ENCODE results near the gene UBXN6.

Gene UBXN6

GRCh38 chr19:4455719-4456475, 1.7 kb downstream of the UBXN6 start:
- no peak for DNase-seq

GRCh38 chr19:4454747-4455718, 2.6 kb downstream of the UBXN6 start:
- no peak for DNase-seq

- DNase-seq = no peak
These were observed 4.1 kb downstream of the UBXN6 start for GRCh38 chr19:4453232-4454179.

- DNase-seq = no peak
These were observed 5.2 kb downstream of the UBXN6 start for GRCh38 chr19:4452230-4452990.

DNA sequence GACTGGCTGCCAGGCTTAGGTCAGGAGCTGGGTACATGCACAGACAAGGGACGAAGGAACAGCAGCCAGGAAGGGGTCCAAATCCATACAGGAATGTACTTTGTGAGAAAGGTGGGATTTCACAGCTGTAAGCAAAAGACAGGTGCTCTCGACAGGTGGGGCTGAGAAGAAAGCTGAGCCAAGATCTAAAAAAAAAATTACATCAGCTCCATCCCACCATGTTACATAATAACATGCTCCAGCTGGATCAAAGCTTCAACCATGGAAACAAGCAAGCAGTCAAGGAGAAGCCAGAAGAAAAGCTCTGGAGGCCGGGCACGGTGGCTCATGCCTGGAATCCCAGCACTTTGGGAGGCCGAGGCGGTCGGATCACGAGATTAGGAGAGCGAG, 8.0 kb downstream of the UBXN6 start:
- no peak for DNase-seq

- no peak for DNase-seq
These were observed 8.5 kb downstream of the UBXN6 start for GRCh38 chr19:4449022-4449638.

DNA sequence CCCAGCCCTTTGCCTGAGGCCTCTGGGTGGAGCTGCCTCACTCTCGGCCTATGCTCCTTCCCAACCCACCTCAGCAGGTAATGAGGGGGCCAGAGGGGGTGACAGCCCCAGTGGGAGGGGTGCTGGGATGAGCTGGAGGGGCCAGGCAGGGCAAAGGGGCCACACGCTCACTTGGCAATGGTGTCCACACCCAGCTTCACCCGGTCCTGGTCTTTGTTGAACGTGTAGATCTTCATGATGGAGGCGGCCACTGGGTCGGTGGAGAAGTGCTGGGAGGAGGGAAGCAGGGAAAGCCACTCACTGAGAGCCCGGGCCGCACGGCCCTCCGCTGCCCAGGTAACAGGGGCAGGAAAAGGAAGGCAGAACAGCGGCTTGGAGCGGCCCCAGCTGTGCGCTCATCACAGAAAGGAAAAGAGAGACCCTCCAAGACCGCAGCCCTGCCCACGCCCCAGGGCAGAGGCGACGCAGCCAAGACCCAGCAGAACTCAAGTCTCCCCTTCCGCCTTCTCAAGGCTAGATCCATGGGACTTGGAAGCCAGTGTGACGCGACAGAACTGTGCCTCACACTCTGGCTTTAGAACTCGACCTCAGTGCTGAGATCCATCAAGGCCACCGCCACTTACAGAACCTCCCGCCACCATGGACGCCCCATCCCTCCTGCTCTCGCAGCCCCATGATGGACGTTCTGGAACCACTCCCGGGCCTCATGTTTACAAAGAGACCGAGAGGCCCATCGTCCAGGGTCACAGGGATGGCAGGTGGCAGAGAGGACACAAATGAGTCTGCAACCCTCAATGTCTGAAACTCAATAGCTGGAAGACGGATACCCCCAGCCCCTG, 9.2 kb downstream of the UBXN6 start:
- DNase-seq = no peak

GRCh38 chr19:4447327-4448146, 10.1 kb downstream of the UBXN6 start:
- no peak for DNase-seq

DNA sequence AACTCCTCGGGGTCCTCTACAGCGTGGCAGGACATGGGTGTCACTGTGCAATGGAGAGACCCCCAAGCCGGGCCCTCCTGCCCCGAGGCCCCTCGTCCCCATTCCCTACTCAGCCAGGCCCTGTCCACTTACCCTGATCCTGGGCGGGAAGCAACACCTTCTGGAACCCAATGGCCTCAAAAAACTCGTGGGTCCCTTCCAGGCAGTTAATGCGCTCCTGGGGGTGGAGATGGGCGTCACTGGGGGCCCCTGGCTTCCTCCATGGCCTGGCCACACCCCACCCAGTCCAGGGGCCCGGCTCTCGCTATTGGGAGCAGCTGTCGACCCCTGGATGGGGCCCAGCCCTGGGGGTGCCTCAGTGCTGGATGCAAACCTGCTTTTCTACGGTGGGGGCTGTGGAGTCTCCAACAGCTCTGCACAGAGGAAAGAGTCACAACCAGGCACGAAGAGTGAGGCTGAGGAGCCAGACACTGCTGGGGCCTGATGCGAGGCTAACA, 10.8 kb downstream of the UBXN6 start:
- no peak for DNase-seq

GRCh38 chr19:4445963-4446703, 11.5 kb downstream of the UBXN6 start:
- no peak for DNase-seq

GRCh38 chr19:4444765-4445741, 12.5 kb downstream of the UBXN6 start:
- DNase-seq = no peak

DNA sequence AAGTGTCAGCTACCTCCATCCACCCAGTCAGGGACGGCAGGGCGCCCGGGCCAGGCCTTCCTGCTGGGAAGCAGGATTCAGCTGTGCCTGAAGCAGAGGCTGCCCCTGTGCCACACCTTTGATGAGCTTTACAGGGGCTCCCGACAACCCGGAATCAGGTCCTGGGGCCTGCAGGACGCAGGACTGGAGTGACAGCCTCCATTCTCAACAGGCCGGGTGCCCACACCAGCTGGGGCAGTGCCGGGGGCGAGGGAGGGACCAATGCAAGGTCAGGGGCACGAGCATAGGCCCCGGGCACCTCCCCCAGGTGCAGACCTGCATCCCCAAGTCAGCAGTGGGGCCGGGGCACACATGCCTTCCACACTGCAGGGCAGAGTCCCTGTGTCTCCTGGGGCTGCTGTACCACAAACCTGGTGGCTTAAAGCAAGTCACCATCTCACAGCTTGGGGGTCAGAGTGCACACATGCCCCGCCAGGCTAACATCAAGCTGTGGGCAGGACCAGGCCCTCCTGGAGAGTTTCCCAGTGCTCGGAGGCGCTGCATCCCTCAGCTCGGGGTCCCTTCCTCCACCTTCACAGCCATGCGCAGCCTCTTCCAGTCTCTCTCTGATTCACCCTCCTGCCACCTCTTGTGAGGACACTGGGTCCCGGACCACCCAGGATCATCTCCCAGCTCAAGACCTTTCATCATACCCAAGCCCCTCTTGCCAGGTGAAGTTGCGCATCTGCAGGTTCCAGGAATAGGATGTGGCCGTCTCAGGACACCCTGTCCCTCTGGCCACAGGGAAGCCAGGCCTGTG, 13.4 kb downstream of the UBXN6 start:
- no peak for DNase-seq

GRCh38 chr19:4443188-4443587, 14.4 kb downstream of the UBXN6 start:
- no peak for DNase-seq

DNA sequence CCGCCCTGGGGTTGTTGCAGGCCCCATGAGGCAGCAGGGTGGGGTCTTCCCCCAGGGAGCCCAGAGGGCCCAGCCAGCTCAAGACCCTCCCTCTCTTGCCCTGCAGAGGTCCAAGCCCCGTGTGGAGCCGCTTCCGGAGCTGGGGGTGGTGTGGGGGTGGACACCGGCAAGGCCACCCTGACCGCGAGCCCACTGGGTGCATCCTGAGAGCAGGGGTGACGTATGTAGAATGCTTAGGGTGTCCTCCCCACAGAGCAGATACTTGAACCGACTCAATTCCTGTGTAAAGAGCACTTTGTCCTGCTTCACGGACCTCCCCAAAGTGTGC, 14.8 kb downstream of the UBXN6 start:
- no peak for DNase-seq

- DNase-seq = no peak
These were observed 15.4 kb downstream of the UBXN6 start for GRCh38 chr19:4441994-4442818.

GRCh38 chr19:4439243-4439642, 18.4 kb downstream of the UBXN6 start:
- DNase-seq = no peak

All from DMS153 (cell line).